ENCODE data around the gene LIN28B.
"Not testable (repeated sequence)": the region's sequence is repeated elsewhere in the genome, so short reads cannot be mapped to it uniquely, and the experiment has no call there.

The LIN28B gene

DNA sequence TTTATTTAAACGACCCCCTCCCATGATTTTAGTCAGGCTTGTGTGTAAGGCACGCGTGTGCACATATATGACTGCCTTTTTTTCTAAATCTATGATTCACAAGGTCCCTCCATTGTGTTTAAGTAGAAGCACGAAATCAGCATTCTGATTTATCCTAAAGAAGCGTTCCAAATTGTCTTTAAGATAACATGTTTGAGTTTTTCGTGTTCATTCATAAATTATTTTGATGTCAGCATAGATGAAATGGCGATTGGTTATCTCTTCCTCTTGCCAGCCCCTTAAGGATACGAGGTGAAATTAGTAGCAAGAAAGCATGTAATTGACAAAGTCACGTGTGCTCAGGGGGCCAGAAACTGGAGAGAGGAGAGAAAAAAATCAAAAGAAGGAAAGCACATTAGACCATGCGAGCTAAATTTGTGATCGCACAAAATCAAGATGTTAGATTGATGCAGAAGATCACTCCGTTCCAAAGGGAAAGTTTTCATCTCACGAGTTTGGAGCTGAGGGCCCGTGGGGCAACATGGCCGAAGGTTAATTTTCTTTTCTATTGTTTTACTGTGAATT is at the start of gene LIN28B:
Gene LIN28B (plus strand): TSS at position 377 of the 564 bp plus-strand sequence. CDS start 144 bp downstream, at position 521.
- DNase-seq = no peak

DNA sequence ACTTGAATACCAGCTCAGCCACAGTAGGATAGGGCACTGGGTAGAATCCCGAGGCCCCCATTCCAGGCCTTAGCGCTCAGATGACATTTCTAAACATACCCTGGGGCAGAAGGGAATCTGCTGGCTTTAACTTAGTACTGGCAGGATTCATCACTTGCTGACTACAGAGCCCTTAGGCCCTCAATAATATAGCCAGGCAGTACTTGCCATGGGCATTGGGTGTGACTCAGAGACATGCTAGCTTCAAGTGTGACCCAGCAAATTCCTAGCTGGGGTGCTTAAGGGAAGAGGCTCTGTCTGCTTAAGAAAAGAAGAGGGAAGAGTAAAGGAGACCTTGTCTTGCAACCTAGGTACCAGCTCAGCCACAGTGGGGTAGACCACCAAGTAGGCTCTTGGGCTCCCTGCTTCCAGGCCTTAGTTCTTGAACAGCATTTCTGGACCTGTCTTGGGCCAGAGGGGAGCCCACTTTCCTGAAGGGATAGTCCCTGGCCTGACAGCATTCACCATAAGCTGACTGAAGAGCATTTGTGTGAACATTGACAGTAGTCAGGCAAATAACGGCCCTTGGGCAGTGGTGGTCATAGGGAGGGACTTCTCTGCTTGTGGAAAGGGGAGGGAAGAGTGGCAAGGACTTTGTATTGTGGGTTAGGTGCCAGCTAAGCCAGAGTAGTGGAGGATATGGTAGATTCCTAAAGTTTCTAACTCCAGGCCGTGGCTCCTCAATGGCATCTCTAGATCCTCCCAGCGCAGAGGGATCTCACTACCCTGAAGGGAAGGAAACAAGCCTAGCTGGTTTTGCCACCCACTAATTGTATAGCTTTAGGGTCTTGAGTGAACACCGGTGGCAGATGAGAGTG is 48.6 kb upstream of the LIN28B start:
- DNase-seq = no peak

DNA sequence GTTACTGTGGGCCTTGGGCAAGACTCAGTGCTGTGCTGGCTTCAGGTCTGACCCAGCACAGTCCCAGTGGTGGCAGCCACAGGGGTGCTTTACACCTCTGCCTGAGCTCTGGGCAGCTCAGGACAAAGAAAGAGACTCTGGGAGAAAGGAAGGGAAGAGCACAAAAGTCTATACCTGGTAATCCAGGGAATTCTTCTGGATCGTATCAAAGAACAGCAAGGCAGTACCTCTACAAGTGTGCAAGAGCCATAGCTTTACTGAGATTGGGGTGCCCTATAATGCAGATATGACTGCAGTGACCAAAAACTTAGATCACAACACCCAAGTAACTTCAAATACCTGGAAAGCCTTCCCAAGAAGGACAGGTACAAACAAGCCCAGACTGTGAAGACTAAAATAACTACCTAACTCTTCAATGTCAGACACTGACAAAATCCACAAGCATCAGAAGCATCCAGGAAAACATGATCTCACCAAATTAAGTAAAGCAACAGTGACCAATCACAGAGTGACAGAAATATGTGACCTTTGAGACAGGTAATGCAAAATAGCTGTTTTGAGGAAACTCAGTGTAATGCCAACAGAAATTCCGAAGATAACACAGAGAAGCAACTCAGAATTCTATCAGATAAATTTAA is 47.9 kb upstream of the LIN28B start:
- no peak for DNase-seq

- DNase-seq = no peak
Measured at GRCh38 chr6:104921896-104922295, 35.0 kb upstream of the LIN28B start.

GRCh38 chr6:104928141-104928540 is 28.8 kb upstream of the LIN28B start:
- no peak for DNase-seq

DNA sequence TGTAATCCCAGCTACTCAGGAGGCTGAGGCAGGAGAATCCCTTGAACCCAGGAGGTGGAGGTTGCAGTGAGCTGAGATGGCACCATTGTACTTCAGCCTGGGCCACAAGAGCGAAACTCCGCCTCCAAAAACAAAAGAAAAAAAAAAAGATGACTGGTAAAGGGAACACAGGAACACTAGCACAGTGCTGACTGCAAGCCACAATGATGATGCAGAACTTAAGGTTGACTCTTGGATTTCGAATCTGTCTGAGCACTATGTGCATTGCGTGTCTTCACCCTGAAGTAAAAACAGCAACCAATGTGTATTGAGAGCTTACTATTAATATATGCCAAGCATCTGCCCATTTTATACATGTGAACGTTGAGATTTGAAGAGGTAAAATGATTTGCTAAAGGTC is 27.6 kb upstream of the LIN28B start:
- no peak for DNase-seq

GRCh38 chr6:104930939-104931338 is 26.0 kb upstream of the LIN28B start:
- DNase-seq = no peak

DNA sequence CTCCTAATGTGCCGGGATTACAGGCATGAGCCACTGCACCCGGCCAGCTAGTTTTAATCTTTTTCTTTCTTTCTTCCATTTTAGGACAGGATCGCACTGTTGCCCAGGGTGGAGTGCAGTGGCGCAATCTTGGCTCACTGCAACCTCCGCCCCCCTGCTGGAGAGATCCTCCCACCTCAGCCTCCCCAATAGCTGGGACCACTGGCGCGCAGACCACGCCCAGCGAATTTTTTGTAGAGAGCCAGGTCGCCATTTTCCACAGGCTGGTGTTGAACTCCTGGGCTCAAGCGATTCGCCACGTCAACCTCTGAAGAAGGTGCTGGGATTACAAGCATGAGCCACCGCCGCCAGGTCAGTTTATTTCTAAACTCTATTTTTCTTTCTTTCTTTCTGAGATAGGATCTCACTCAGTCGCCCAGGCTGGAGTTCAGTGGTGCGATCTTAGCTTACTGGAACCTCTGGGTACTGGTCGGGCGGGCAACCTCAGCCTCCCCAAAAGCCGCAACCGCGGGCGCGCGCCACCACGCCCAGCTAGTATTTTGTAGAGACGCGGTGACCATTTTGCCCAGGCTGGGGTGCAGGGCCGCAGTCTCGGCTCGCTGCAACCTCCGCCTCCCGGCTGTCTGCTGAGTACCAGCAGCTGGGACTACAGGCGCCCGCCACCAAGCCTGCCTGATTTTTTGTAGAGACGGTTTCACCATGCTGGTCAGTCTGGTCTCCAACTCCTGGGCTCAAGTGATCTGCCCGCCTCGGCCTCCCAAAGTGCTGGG is 20.0 kb upstream of the LIN28B start:
- no peak for DNase-seq

- no peak for DNase-seq
Measured at GRCh38 chr6:104940238-104940892, 16.5 kb upstream of the LIN28B start.

- DNase-seq = no peak
Measured at GRCh38 chr6:104940893-104941728, 15.8 kb upstream of the LIN28B start.

GRCh38 chr6:104941729-104942091 is 15.2 kb upstream of the LIN28B start:
- no peak for DNase-seq

GRCh38 chr6:104943781-104944180 is 13.1 kb upstream of the LIN28B start:
- DNase-seq = no peak

GRCh38 chr6:104949206-104949605 is 7.7 kb upstream of the LIN28B start:
- no peak for DNase-seq

- DNase-seq = no peak
Measured at GRCh38 chr6:104951677-104952076, 5.2 kb upstream of the LIN28B start.

- DNase-seq = no peak
Measured at GRCh38 chr6:104952911-104953399, 4.0 kb upstream of the LIN28B start.

GRCh38 chr6:104953400-104954189 is 3.3 kb upstream of the LIN28B start:
- not testable (repeated sequence) for DNase-seq

DNA sequence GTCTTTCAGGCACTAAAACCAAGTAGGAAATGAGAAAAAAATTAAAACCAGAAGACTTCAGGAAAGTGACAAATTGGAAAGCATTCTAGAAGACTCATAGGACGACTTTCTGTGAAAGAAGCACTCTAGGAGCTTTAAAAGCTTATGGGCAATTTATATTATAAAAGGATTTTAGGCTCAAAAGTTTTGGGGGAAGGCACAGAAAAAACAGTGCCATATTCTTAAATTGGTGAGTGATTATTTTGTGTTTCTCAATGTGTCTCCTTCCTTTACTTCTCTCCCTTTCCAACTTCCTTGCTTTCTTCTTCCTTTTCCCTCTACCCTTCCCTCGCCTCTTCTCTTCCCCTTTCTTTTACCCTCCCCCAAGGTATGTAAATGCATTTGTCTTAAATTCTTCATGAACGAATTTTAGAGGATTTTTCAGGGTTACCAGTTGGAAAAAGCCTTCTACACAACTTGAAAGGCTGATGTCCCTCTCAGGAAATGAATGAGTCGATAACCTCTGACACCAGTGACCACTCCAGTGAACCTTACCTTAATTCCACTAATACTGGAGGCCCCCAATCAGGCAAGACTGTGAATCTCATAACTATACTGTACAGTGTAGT is 2.6 kb upstream of the LIN28B start:
- DNase-seq = no peak

DNA sequence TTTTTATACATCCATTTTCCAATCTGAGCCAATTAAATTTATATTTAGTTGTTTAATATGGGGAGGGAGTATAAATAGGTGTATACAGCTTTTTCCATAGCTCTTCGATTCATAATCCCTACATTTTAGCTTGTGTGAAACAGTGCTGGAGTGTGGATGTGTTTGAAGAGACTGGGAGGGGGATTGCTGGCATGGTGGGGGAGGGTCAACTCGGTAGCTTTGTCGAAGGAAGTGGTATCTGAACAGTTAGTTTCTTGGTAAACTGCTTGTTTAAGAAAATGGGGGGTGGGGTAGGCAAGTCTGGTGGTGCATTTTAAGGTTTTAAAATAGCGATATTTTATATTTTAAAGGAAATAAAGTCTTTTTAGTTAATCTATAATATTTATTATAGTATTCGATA is 1.4 kb upstream of the LIN28B start:
- DNase-seq = no peak

GRCh38 chr6:104955927-104956730 is 778 bp upstream of the LIN28B start:
- no peak for DNase-seq
